Neural crest cell (in vitro differentiated cells): ENCODE measurements around the gene TMEM132C. TPM values are rescaled to one million over a fixed set of nuclear protein-coding genes. Genes with fewer than 3 reads are reported as not detected.

Experiments
- DNase-seq: peaks from one replicate; pipeline ENCODE4 v3.0.0; 2021; ENCODE audit warnings: low read depth, mixed read lengths, low spot score
- H3K27ac Mint-ChIP-seq: one replicate; pipeline ENCODE4 v1.8.0; 2021; ENCODE audit warnings: mild to moderate bottlenecking, mixed read lengths; ENCODE audit not compliant: unreplicated experiment
- H3K27me3 Mint-ChIP-seq: 2 replicates; pipeline ENCODE4 v1.8.0; 2021; ENCODE audit warnings: low read depth, mild to moderate bottlenecking, mixed read lengths
- H3K36me3 Mint-ChIP-seq: 2 replicates; pipeline ENCODE4 v1.8.0; 2021; ENCODE audit warnings: low read depth, mild to moderate bottlenecking, mixed read lengths
- H3K4me1 Mint-ChIP-seq: 2 replicates; pipeline ENCODE4 v1.8.0; 2021; ENCODE audit warnings: mixed read lengths
- H3K4me3 Mint-ChIP-seq: one replicate; pipeline ENCODE4 v1.8.0; 2021; ENCODE audit warnings: mild to moderate bottlenecking, mixed read lengths
- H3K9me3 Mint-ChIP-seq: 2 replicates; pipeline ENCODE4 v1.8.0; 2021; ENCODE audit warnings: mixed read lengths
- CTCF ChIP-seq: fragments of 200-600 bp; sonication (generic); conservative IDR thresholded peaks from 2 replicates; pipeline ENCODE4 v1.5.0; 2021; ENCODE audit warnings: antibody characterized with exemption, mild to moderate bottlenecking
- total RNA-seq: library from RNA; stranded (reverse); gene quantifications from 2 replicates; pipeline ENCODE4 v1.2.1, GENCODE V29; 2021

The TMEM132C gene
- total RNA-seq, 1 donor from 2014 or later: 10.9 TPM

GRCh38 chr12:128639089-128639488, 372.1 kb downstream of the TMEM132C start:
- TF ChIP-seq CTCF: no peak
- no peaks in the 10 kb centered on the region for H3K9me3 Mint-ChIP-seq
- H3K4me3 Mint-ChIP-seq: no peak overlapping the region
- H3K27me3 Mint-ChIP-seq: no peaks in the 10 kb centered on the region
- H3K4me1 Mint-ChIP-seq: no peaks in the 10 kb centered on the region
- no peak overlapping the region for H3K27ac Mint-ChIP-seq
- peaks cover 4% of the 10 kb centered on the region for H3K36me3 Mint-ChIP-seq
- DNase-seq: no peak

- Mint-ChIP-seq H3K4me3 (no peak overlapping the region), H3K4me1 (no peaks in the 10 kb centered on the region), H3K27ac (no peak overlapping the region), H3K27me3 (peaks cover 3% of the 10 kb centered on the region), H3K9me3 (peaks cover 17% of the 10 kb centered on the region), H3K36me3 (peaks cover 9% of the 10 kb centered on the region)
- no peak for TF ChIP-seq CTCF
- DNase-seq: no peak
Measured at GRCh38 chr12:128643155-128643554, 376.2 kb downstream of the TMEM132C start.

- peaks cover 3% of the 10 kb centered on the region for H3K27me3 Mint-ChIP-seq
- H3K9me3 Mint-ChIP-seq: peaks cover 20% of the 10 kb centered on the region
- no peaks in the 10 kb centered on the region for H3K4me1 Mint-ChIP-seq
- DNase-seq: peak; percentile 19
- TF ChIP-seq CTCF: peak; percentile 75
- no peak overlapping the region for H3K4me3 Mint-ChIP-seq
- H3K27ac Mint-ChIP-seq: no peak overlapping the region
- H3K36me3 Mint-ChIP-seq: peaks cover 11% of the 10 kb centered on the region
Measured at GRCh38 chr12:128644664-128645296, 377.8 kb downstream of the TMEM132C start.

- Mint-ChIP-seq H3K27me3 (no peaks in the 10 kb centered on the region), H3K4me1 (peaks cover 5% of the 10 kb centered on the region)
- no peak for TF ChIP-seq CTCF
Measured at GRCh38 chr12:128649902-128650301, 382.9 kb downstream of the TMEM132C start.

GRCh38 chr12:128652136-128652751, 385.3 kb downstream of the TMEM132C start:
- DNase-seq: no peak
- Mint-ChIP-seq H3K9me3 (peaks cover 13% of the 10 kb centered on the region), H3K4me1 (peaks cover 5% of the 10 kb centered on the region), H3K36me3 (peaks cover 7% of the 10 kb centered on the region), H3K4me3 (no peak overlapping the region), H3K27me3 (no peaks in the 10 kb centered on the region), H3K27ac (no peak overlapping the region)
- no peak for TF ChIP-seq CTCF

More at GRCh38 chr12:128649902-128650301, 382.9 kb downstream of the TMEM132C start:
- no peak for DNase-seq
- Mint-ChIP-seq H3K4me3 (no peak overlapping the region), H3K9me3 (peaks cover 17% of the 10 kb centered on the region), H3K27ac (no peak overlapping the region), H3K36me3 (peaks cover 7% of the 10 kb centered on the region)
